NCI-H1417 (cell line): ENCODE data around the gene ATP12A.

Experiments used
- DNase-seq, 3 experiments: peaks; one replicate each; lab custom pipeline; 2025; lab: John Stamatoyannopoulos, UW

Gene ATP12A

GRCh38 chr13:24680258-24680920 is at the start of gene ATP12A:
TSS of gene ATP12A (plus strand) at chr13:24680408. CDS start at chr13:24680744, 336 bp downstream.
- peak; percentile 3 to 52 (median 35) for DNase-seq

- DNase-seq, result no peak
Observed at GRCh38 chr13:24630851-24631620, 49.2 kb upstream of the ATP12A start.

- no peak for DNase-seq
Observed at GRCh38 chr13:24631922-24632321, 48.3 kb upstream of the ATP12A start.

- no peak for DNase-seq
Observed at GRCh38 chr13:24632382-24633121, 47.7 kb upstream of the ATP12A start.

- DNase-seq, result no peak
Observed at GRCh38 chr13:24636776-24637175, 43.4 kb upstream of the ATP12A start.

GRCh38 chr13:24638096-24638495 is 42.1 kb upstream of the ATP12A start:
- DNase-seq, result no peak

GRCh38 chr13:24640752-24641151 is 39.5 kb upstream of the ATP12A start:
- DNase-seq, result no peak

GRCh38 chr13:24642219-24642618 is 38.0 kb upstream of the ATP12A start:
- DNase-seq, result no peak

GRCh38 chr13:24644036-24644435 is 36.2 kb upstream of the ATP12A start:
- no peak for DNase-seq

- DNase-seq, result no peak
Observed at GRCh38 chr13:24648271-24648670, 31.9 kb upstream of the ATP12A start.

- DNase-seq, result no peak
Observed at GRCh38 chr13:24648983-24649687, 31.1 kb upstream of the ATP12A start.

- peak in 1 of 3 experiments; percentile 34 for DNase-seq
Observed at GRCh38 chr13:24649688-24650043, 30.5 kb upstream of the ATP12A start.

GRCh38 chr13:24650161-24650560 is 30.0 kb upstream of the ATP12A start:
- no peak for DNase-seq

GRCh38 chr13:24651718-24652345 is 28.4 kb upstream of the ATP12A start:
- DNase-seq, result no peak

GRCh38 chr13:24652359-24652758 is 27.8 kb upstream of the ATP12A start:
- no peak for DNase-seq

GRCh38 chr13:24654741-24655140 is 25.5 kb upstream of the ATP12A start:
- no peak for DNase-seq

GRCh38 chr13:24659239-24659638 is 21.0 kb upstream of the ATP12A start:
- no peak for DNase-seq

- no peak for DNase-seq
Observed at GRCh38 chr13:24660023-24660741, 20.0 kb upstream of the ATP12A start.

GRCh38 chr13:24661713-24662112 is 18.5 kb upstream of the ATP12A start:
- DNase-seq, result no peak

GRCh38 chr13:24662195-24663088 is 17.8 kb upstream of the ATP12A start:
- peak in 1 of 3 experiments; percentile 61 for DNase-seq
